Activated T-cell treated with anti-CD3 and anti-CD28 coated beads for 1 hour (primary cell): ENCODE data around the gene C3orf80.
"Not testable (repeated sequence)": the region's sequence is repeated elsewhere in the genome, so short reads cannot be mapped to it uniquely, and the experiment has no call there.

Experiments used
- DNase-seq: peaks from one replicate; pipeline ENCODE4 v3.0.0-alpha.2; 2020; ENCODE audit warnings: low read depth

The C3orf80 gene

GRCh38 chr3:160225176-160226025, at the start of gene C3orf80:
C3orf80 (plus strand) TSS chr3:160225422; CDS start chr3:160225636, 214 bp downstream.
- DNase-seq = peak; percentile 22

GRCh38 chr3:160176923-160177322, 48.3 kb upstream of the C3orf80 start:
- DNase-seq = no peak

GRCh38 chr3:160178661-160179060, 46.6 kb upstream of the C3orf80 start:
- DNase-seq = not testable (repeated sequence)

- DNase-seq = not testable (repeated sequence)
Measured at GRCh38 chr3:160179403-160179802, 45.8 kb upstream of the C3orf80 start.

- DNase-seq = no peak
Measured at GRCh38 chr3:160179906-160180305, 45.3 kb upstream of the C3orf80 start.

- no peak for DNase-seq
Measured at GRCh38 chr3:160180581-160181216, 44.5 kb upstream of the C3orf80 start.

- DNase-seq = no peak
Measured at GRCh38 chr3:160183345-160184076, 41.7 kb upstream of the C3orf80 start.

- DNase-seq = no peak
Measured at GRCh38 chr3:160184655-160185054, 40.6 kb upstream of the C3orf80 start.

- no peak for DNase-seq
Measured at GRCh38 chr3:160185751-160186150, 39.5 kb upstream of the C3orf80 start.

- no peak for DNase-seq
Measured at GRCh38 chr3:160187288-160187687, 37.9 kb upstream of the C3orf80 start.

GRCh38 chr3:160192310-160193029, 32.8 kb upstream of the C3orf80 start:
- DNase-seq = no peak

- no peak for DNase-seq
Measured at GRCh38 chr3:160193644-160194192, 31.5 kb upstream of the C3orf80 start.

- DNase-seq = no peak
Measured at GRCh38 chr3:160194438-160194837, 30.8 kb upstream of the C3orf80 start.

GRCh38 chr3:160195106-160195505, 30.1 kb upstream of the C3orf80 start:
- DNase-seq = no peak

- DNase-seq = no peak
Measured at GRCh38 chr3:160196511-160197104, 28.6 kb upstream of the C3orf80 start.

- DNase-seq = no peak
Measured at GRCh38 chr3:160199108-160199507, 26.1 kb upstream of the C3orf80 start.

- no peak for DNase-seq
Measured at GRCh38 chr3:160200353-160200752, 24.9 kb upstream of the C3orf80 start.

- DNase-seq = not testable (repeated sequence)
Measured at GRCh38 chr3:160204396-160205011, 20.7 kb upstream of the C3orf80 start.

GRCh38 chr3:160205606-160206005, 19.6 kb upstream of the C3orf80 start:
- no peak for DNase-seq

- DNase-seq = no peak
Measured at GRCh38 chr3:160210341-160210740, 14.9 kb upstream of the C3orf80 start.

- DNase-seq = no peak
Measured at GRCh38 chr3:160210799-160211221, 14.4 kb upstream of the C3orf80 start.
